GM21367 (cell line): ENCODE results near the gene SVIL.
"Not testable (repeated sequence)": the region's sequence is repeated elsewhere in the genome, so short reads cannot be mapped to it uniquely, and the experiment has no call there.

ENCODE experiments used
- ATAC-seq: cut with Tn5 transposase; IDR thresholded peaks from one replicate; pipeline ENCODE4 v1.9.1; 2021; ENCODE audit not compliant: unreplicated experiment

Gene SVIL

GRCh38 chr10:29649561-29650551, 15.1 kb upstream of the SVIL start:
- no peak for ATAC-seq

DNA sequence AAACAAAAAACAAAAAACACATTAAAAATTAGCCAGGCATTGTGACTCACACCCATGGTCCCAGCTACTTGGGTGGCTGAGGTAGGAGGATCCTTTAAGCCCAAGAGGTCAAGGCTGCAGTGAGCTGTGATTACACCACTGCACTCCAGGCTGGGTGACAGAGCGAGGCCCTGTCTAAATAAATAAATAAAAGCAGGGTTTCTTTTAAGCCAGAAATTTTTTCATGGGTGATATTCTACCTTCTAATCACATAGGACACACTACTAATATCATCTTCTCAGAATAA, 14.2 kb upstream of the SVIL start:
- no peak for ATAC-seq

DNA sequence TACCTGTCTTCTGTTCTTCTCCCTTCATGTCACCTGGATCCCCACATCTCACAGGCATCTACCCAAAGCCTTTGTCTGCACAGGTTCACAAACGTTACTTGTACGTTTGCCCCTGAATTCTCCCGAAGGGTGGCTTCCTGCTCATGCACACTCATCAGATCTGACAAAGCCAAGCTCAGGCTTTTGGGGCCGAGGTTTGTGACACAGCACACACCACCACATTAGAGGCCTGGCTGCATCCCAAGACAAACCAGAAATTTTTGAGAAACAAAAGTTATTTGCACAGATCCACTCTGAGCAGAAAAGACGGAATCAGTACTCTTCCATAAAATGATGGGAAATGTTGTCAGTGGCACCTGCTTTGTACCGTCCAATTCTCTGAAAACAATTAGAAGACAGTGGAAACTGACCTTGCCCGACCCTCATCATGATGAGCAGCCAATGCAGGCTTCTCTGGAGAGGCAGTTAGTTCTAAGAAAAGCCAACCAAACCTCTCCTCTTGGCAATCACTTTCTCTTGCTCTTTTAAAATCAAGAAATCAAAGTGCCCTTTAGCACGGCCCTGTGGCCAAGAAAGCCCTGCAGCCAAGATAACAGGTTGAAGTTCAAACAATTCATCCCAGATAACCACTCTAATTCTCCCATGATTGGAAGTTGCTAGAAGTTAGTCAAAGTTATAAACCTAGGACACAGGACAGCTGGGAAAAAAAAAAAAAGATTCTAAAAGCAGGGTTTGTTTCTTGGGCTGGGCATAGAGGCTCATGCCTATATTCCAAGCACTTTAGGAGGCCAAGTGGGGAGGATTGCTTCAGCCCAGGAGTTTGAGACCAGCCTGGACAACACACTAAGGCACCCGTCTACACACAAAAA, 13.6 kb upstream of the SVIL start:
- ATAC-seq, result no peak

DNA sequence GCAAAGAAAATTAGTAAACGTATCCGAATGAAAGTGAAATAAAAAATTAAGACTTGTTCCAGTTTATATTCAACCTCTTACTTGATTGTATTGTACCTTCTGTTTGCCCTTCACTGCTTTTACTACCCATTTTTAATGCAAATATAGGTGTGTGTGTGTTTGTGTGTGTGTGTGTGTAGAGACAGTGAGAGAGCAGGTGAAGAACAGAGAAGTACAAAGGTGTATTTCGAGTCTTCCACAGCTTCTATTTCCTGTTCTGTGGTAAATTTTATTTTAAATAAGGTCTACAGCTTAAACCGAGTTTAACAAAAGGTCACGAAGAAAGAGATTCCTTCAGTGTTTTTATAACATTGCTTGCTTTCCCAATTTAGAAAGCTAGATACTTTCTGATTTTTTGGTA, 12.7 kb upstream of the SVIL start:
- no peak for ATAC-seq

DNA sequence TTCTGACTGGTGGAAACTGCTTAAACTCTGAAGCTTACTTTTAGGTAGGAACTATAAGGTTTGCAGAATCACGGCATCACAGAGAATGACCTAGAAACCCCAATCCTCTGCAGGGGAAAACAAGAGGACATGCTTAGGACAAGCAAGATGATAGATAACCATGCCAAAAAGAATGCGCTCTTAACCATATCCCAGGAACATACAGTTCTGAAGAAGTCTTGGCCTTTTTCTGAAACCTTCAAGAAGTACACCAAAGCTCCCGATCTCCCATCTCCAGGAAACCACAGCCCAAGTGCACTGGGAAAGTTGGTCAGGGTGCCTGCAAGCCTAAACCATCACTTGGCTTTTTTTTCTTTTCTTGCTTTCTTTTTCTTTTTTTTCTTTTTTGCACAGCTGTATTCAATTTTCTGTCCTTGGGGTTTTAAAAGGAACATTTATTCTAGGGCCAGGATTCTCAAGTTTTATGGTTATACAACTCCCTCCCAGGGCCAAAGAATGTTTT, 12.2 kb upstream of the SVIL start:
- ATAC-seq, result no peak

- ATAC-seq, result no peak
Observed at GRCh38 chr10:29646238-29646902, 11.6 kb upstream of the SVIL start.

GRCh38 chr10:29643771-29644501, 9.2 kb upstream of the SVIL start:
- no peak for ATAC-seq

DNA sequence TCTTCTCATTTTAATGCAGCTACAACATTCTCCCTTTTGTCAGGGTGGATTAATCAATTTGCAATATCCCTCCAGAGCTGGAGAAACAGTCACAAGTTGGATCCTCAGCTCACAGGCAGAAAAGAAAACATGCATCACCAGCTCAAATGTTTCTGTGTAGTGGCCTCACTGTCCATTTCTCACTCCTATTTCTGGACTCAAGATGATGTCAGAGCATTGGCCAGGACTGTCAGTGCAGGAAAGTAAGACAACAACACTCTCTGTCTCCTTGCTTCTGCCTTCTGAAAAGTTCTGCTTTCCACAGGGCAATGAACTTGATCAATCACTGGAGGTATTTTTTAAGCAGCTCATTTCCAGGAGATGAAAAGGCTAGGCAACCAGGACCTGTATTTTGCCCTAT, 8.2 kb upstream of the SVIL start:
- no peak for ATAC-seq

- ATAC-seq, result no peak
Observed at GRCh38 chr10:29637537-29637936, 2.8 kb upstream of the SVIL start.

GRCh38 chr10:29636178-29636577, 1.4 kb upstream of the SVIL start:
- no peak for ATAC-seq

GRCh38 chr10:29635711-29636144, 957 bp upstream of the SVIL start:
- peak; percentile 63 for ATAC-seq

DNA sequence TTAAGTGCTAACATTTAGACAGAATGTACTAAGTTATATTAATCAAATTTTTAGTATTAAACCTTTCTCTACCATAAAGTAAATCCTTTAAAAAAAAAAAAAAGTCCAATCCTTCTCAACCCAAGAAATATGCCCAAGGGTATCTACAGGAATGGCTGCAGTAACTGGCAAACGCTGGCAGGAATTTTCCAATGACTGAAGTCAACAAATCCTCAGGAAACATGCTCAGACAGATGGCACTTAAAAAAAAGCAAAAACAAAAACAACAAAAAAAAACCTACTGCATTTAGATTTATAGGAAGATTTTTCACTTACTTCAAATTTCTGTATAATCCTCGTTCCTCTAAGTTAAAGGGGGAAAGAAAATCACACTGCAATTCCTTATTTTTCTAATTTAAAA, 666 bp downstream of the SVIL start:
- no peak for ATAC-seq

DNA sequence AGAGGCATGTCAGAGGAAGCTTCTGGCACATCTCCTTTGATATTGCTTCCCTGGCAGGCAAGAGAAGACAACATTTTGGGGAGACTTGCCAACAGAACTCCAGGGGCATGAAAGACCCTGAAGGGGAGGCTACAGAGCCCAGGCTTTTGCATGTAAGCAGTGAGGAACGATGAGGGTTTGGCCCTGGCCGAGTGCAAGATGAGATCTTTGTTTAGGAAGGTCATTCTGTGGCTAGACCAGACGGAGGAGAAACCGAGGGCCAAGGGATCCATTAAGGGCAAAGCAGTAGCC, 3.8 kb downstream of the SVIL start:
- no peak for ATAC-seq

DNA sequence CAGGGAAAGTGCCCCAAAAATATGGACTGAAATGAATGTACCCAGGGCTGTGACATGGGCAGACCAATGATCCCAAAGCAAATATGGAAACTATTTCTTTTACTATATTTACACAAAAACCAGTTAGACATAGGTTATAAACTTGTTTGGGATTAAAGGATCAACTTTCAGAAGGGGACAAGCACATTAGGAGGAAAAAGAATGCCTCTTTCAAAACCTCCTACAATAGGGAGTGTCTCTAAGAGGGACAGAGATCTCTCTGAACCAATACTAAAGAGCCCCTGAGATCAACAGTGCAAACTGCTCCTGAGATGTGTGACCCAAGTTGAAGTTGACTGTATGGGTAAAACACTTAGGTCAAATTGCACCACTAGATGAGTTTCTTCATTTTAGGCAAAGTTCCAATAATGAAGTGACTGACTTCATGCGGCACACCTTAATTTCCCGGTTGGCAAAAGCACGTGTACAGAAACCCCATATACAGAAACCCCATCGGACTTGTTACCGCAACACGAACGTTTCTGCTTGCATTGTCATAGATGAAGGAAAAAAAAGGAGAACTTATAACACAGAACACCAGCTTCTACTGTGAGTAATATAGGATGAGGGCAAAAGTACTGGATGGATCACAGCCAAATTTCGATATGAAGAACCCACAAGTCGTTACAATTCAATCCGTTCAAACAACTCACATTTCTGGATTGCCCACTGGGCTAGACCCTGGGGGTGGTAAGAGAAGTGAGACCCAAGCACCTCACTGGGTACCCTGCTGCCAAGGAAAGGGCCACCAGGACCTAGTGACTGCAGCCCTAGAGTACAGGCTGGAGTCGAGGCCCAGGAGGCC, 4.3 kb downstream of the SVIL start:
- no peak for ATAC-seq

DNA sequence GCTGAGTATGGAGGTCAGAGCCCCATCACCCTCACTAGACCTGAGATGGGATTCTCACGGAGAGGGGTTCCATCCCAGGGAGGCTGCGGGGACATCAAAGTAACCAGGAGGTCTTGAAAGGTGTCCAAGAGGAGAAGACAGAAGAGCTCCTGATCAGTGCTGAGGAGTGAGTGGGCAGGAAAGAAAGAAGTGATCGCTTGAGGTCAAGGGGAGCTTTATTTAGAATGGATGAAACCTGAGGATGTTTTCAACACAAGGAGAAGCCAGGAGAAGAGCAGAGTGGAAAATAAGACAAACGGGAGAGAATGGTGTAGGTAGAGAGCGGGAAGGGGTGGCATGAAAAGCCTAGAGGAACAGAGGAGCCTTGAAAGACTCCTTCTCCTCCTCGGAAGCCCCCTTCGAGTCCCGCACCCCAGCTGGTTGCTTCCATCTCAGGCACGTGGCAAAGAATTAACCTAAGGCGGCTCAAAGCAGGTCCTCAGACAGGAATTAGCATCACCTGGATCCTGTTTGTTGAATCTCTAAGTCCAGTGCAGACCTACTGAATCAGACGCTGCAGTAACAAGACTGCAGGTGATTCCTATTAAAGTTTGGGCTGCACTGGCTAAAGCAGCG, 5.8 kb downstream of the SVIL start:
- no peak for ATAC-seq

DNA sequence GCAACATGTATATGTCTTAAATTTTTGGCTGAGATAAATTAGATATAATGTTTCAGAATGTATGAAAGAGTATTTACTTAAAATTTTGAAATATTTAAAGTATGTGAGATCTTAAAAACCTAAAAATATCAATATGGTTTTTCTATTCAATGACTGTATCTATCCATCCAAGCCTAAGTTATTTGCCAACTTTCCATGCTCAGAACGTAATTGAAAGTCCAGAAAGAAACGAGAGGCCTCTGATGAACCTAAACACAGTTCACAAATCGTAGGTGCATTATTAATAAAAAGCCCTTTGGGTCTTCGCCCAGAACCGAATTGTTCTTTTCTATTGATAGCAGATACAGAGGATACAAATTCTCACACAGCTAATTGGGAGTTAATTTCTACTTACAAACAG, 6.5 kb downstream of the SVIL start:
- no peak for ATAC-seq

GRCh38 chr10:29627201-29628132, 7.3 kb downstream of the SVIL start:
- no peak for ATAC-seq

- ATAC-seq, result not testable (repeated sequence)
Observed at GRCh38 chr10:29624357-29624756, 10.4 kb downstream of the SVIL start.
